Keratinocyte (primary cell): ENCODE measurements around the gene CTIF.

Experiments used
- EZH2 ChIP-seq: IDR thresholded peaks from one replicate; pipeline ENCODE4 v1.6.1; 2012; ENCODE audit warnings: inconsistent platforms, mild to moderate bottlenecking, low read length, moderate library complexity
- TF ChIP-seq, protein P1 (sequence below), 3 experiments: IDR thresholded peaks in 1 of 3; conservative IDR thresholded peaks in 1 of 3; optimal IDR thresholded peaks in 1 of 3; 2 replicates in 2 of 3; 3 replicates in 1 of 3; pipeline versions ENCODE3 to v1.5.1; 2011; ENCODE audit warnings: low read length in 3 of 3, mild to moderate bottlenecking in 3 of 3, moderate library complexity in 2 of 3, control low read depth in 1 of 3, inconsistent platforms in 1 of 3; ENCODE audit not compliant: insufficient read depth in 2 of 3; ENCODE audit errors: extremely low read depth in 1 of 3

- TF ChIP-seq, protein P1, sequence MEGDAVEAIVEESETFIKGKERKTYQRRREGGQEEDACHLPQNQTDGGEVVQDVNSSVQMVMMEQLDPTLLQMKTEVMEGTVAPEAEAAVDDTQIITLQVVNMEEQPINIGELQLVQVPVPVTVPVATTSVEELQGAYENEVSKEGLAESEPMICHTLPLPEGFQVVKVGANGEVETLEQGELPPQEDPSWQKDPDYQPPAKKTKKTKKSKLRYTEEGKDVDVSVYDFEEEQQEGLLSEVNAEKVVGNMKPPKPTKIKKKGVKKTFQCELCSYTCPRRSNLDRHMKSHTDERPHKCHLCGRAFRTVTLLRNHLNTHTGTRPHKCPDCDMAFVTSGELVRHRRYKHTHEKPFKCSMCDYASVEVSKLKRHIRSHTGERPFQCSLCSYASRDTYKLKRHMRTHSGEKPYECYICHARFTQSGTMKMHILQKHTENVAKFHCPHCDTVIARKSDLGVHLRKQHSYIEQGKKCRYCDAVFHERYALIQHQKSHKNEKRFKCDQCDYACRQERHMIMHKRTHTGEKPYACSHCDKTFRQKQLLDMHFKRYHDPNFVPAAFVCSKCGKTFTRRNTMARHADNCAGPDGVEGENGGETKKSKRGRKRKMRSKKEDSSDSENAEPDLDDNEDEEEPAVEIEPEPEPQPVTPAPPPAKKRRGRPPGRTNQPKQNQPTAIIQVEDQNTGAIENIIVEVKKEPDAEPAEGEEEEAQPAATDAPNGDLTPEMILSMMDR (optimal IDR thresholded peaks at IDR 0.05 in 1 of 3, IDR thresholded peaks at IDR 0.05 in 1 of 3, conservative IDR thresholded peaks at IDR 0.05 in 1 of 3; ENCODE audit: extremely low read depth in 1 of 3, insufficient read depth in 2 of 3, low read length in 3 of 3), result no peak
- TF ChIP-seq EZH2, result no peak
Observed at GRCh38 chr18:48729404-48729803, 190.6 kb downstream of the CTIF start.
